ENCODE measurements around the gene PCDHB13.
"Not testable (repeated sequence)": the region's sequence is repeated elsewhere in the genome, so short reads cannot be mapped to it uniquely, and the experiment has no call there.

- not testable (repeated sequence) for TF ChIP-seq CTCF (conservative IDR thresholded peaks at IDR 0.05; ENCODE audit: low read depth, low read length); CEBPB (IDR thresholded peaks at IDR 0.05; ENCODE audit: low read depth, low read length); USF2 (IDR thresholded peaks at IDR 0.05; ENCODE audit: low read depth, low read length); NFE2L2 (IDR thresholded peaks at IDR 0.05; ENCODE audit: low read depth, low read length); FOS (IDR thresholded peaks at IDR 0.05; ENCODE audit: low read depth, low read length); POLR2A (IDR thresholded peaks at IDR 0.05; ENCODE audit: low read depth, low read length); MAZ (IDR thresholded peaks at IDR 0.05; ENCODE audit: borderline replicate concordance, low read depth, low read length); SMC3 (IDR thresholded peaks at IDR 0.05; ENCODE audit: low read depth, low read length); RAD21 (IDR thresholded peaks at IDR 0.05; ENCODE audit: low read length); RFX5 (IDR thresholded peaks at IDR 0.05; ENCODE audit: low read depth, low read length); MAFK (IDR thresholded peaks at IDR 0.05; ENCODE audit: low read depth, low read length); CHD1 (IDR thresholded peaks at IDR 0.05; ENCODE audit: low read depth, low read length); RCOR1 (IDR thresholded peaks at IDR 0.05; ENCODE audit: insufficient replicate concordance, low read length)
- TF ChIP-seq, protein P1, sequence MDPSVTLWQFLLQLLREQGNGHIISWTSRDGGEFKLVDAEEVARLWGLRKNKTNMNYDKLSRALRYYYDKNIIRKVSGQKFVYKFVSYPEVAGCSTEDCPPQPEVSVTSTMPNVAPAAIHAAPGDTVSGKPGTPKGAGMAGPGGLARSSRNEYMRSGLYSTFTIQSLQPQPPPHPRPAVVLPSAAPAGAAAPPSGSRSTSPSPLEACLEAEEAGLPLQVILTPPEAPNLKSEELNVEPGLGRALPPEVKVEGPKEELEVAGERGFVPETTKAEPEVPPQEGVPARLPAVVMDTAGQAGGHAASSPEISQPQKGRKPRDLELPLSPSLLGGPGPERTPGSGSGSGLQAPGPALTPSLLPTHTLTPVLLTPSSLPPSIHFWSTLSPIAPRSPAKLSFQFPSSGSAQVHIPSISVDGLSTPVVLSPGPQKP (IDR thresholded peaks at IDR 0.05; ENCODE audit: borderline replicate concordance, low read depth, low read length) = not testable (repeated sequence)
These were observed 36.0 kb upstream of the PCDHB13 start, which contains the start of gene PCDHB8 for GRCh38 chr5:141177577-141178191.
